K562 (cell line): Measurements from ENCODE around the gene NCCRP1. TPM values are rescaled to one million over a fixed set of nuclear protein-coding genes. Genes with fewer than 3 reads are reported as not detected.

Experiments used
- BCOR ChIP-seq: fragments of 450-650 bp; IDR thresholded peaks from 2 replicates; pipeline ENCODE4 v1.6.1; 2016
- FOXP1 ChIP-seq: sonication (generic); formaldehyde crosslinking; IDR thresholded peaks from 2 replicates; pipeline ENCODE4 v1.8.0; 2022; ENCODE audit warnings: mild to moderate bottlenecking, missing genetic modification reagents
- ID3 ChIP-seq, 2 experiments: fragments of 250-450 bp in 1 of 2; fragments of 450-650 bp in 1 of 2; sonication (Bioruptor Pico) in 1 of 2; IDR thresholded peaks; 2 replicates each; pipeline versions ENCODE4 v1.6.1 to v1.8.0; 2016 to 2021; ENCODE audit warnings: mild to moderate bottlenecking in 2 of 2, moderate library complexity in 2 of 2, missing compliant biosample characterization in 1 of 2, missing genetic modification characterization in 1 of 2
- L3MBTL2 ChIP-seq: fragments of 450-650 bp; IDR thresholded peaks from 2 replicates; pipeline ENCODE4 v1.6.1; 2016; ENCODE audit warnings: mild to moderate bottlenecking, moderate library complexity
- NRF1 ChIP-seq, 2 experiments: fragments of 450-650 bp; IDR thresholded peaks in 1 of 2; conservative IDR thresholded peaks in 1 of 2; 2 replicates each; pipeline ENCODE4 v1.6.1; 2014; ENCODE audit warnings: mild to moderate bottlenecking in 2 of 2
- SMARCA5 ChIP-seq: fragments of 450-650 bp; IDR thresholded peaks from 2 replicates; pipeline ENCODE4 v1.6.1; 2016
- ZFX ChIP-seq: sonication (generic); formaldehyde crosslinking; IDR thresholded peaks from 2 replicates; pipeline ENCODE4 v1.8.0; 2022; ENCODE audit warnings: mild to moderate bottlenecking, missing genetic modification reagents, moderate library complexity
- ZNF232 ChIP-seq: sonication (generic); formaldehyde crosslinking; IDR thresholded peaks from 2 replicates; pipeline ENCODE4 v1.8.0; 2022; ENCODE audit warnings: mild to moderate bottlenecking, missing genetic modification reagents
- ZNF589 ChIP-seq: fragments of 200-800 bp; sonication (Bioruptor generic); IDR thresholded peaks from 2 replicates; pipeline ENCODE4 v1.6.1; 2016; ENCODE audit warnings: low read depth, missing genetic modification characterization, missing compliant biosample characterization
- polyA plus RNA-seq, 8 experiments: library from polyadenylated mRNA; depleted of rRNA in 4 of 8; stranded (reverse) in 5 of 8; unstranded in 3 of 8; fragments of >200 nt; fragmentation: Nextera tagmentation in 2 of 8; fragmentation: Illumina TruSeq in 1 of 8; extraction: Ambion mirVana in 2 of 8; extraction: Trizol in 1 of 8; gene quantifications; 2 replicates each; pipeline versions ENCODE4 v1.2.1 to v1.2.3, GENCODE V29; 2011 to 2014; ENCODE audit warnings: inconsistent platforms in 1 of 8, missing spikeins in 1 of 8
- total RNA-seq, 7 experiments: library from RNA; depleted of rRNA in 6 of 7; stranded (reverse); fragments of >200 nt in 6 of 7; fragmentation: Illumina TruSeq in 2 of 7; extraction: Trizol in 2 of 7; gene quantifications; 2 replicates each; pipeline versions ENCODE4 v1.2.1 to v1.2.3, GENCODE V29; 2011 to 2021; ENCODE audit warnings: low replicate concordance in 1 of 7
- TF ChIP-seq, protein P1 (sequence below): sonication (generic); formaldehyde crosslinking; IDR thresholded peaks from 2 replicates; pipeline ENCODE4 v1.8.0; 2022; ENCODE audit warnings: missing genetic modification reagents, mild to moderate bottlenecking, moderate library complexity, borderline replicate concordance
- TF ChIP-seq, protein P2 (sequence below): sonication (generic); formaldehyde crosslinking; IDR thresholded peaks from 2 replicates; pipeline ENCODE4 v1.5.0; 2020; ENCODE audit warnings: missing genetic modification reagents

NCCRP1 gene
- total and polyA plus RNA-seq, 9 of the 15 experiments (the other 6 are each of a cell fraction or from before 2014, with no cell fraction given) = 0.05 TPM; not detected in 8

- TF ChIP-seq, protein P1, sequence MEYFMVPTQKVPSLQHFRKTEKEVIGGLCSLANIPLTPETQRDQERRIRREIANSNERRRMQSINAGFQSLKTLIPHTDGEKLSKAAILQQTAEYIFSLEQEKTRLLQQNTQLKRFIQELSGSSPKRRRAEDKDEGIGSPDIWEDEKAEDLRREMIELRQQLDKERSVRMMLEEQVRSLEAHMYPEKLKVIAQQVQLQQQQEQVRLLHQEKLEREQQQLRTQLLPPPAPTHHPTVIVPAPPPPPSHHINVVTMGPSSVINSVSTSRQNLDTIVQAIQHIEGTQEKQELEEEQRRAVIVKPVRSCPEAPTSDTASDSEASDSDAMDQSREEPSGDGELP = no peak
- TF ChIP-seq NRF1 (conservative IDR thresholded peaks at IDR 0.05 in 1 of 2, IDR thresholded peaks at IDR 0.05 in 1 of 2) (peak; percentile 67 to 71; a peak in 3 of 4 replicates), ZNF589 (no peak), L3MBTL2 (peak; percentile 92), ZFX (CRISPR knock-in tag) (peak; percentile 36; the same call in 1 of the 2 replicates), ZNF232 (0 out of 2 replicates have a peak, but pooled peaks have one; percentile 27), ID3 (CRISPR knock-in tag; IDR thresholded peaks at IDR 0.05) (no peak), ID3 (tag; IDR thresholded peaks at IDR 0.05) (peak; percentile 69), FOXP1 (CRISPR knock-in tag) (0 out of 2 replicates have a peak, but pooled peaks have one; percentile 61), BCOR (0 out of 2 replicates have a peak, but pooled peaks have one; percentile 42), SMARCA5 (peak; percentile 37; the same call in 1 of the 2 replicates)
- TF ChIP-seq, protein P2, sequence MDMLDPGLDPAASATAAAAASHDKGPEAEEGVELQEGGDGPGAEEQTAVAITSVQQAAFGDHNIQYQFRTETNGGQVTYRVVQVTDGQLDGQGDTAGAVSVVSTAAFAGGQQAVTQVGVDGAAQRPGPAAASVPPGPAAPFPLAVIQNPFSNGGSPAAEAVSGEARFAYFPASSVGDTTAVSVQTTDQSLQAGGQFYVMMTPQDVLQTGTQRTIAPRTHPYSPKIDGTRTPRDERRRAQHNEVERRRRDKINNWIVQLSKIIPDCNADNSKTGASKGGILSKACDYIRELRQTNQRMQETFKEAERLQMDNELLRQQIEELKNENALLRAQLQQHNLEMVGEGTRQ (CRISPR knock-in tag) = no peak
These were observed at the start of gene NCCRP1 (continued) for GRCh38 chr19:39196860-39197562.
